ENCODE measurements around the gene C6orf47. TPM values are rescaled to one million over a fixed set of nuclear protein-coding genes. Genes with fewer than 3 reads are reported as not detected.

Gene C6orf47
- total and polyA plus RNA-seq, 2 of the 13 experiments (the other 11 are each of a cell fraction or from before 2014, with no cell fraction given): 1.7 to 18.1 TPM

DNA sequence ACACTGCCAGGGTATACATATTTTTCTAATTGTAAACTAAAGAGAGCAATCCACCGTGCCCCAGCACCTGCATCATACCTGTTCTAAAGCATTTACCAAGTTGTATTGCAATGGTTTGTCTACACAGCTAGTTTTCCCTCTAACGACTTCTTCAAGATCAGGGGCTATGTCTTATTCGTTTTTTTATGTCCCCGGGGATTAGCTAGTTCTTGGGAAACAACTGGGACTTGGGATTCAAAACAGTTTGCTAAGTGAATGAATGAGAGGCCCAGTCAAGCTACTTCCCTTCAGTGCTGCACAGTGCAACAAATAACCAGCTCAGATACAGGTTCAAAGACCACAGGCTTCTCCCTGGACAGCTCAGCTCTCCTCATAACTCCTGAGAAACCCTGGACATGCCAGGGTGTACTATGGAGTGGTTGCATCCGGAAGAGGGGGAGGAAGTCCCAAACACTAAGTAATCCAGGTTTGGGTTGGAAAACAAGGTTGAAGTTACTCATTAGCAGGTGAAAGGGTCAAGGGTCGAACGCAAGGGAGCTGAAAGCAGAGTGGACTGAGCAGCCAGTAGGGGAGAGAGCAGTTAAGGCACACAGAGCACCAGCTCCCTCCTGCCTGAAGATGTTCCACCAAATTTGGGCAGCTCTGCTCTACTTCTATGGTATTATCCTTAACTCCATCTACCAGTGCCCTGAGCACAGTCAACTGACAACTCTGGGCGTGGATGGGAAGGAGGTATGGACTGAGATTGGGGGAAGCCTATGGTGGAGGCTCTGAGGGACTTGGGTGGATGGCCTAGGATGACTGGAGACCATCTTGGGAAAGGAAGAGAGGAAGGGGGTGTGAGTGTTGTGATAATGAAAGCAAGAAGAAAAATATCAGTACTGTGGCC, 5.0 kb downstream of the C6orf47 start, which contains the start of gene APOM (continued):
- no peak for TF ChIP-seq TBP (CRISPR knock-in tag; IDR thresholded peaks at IDR 0.05)
- TF ChIP-seq ZNF546 (CRISPR knock-in tag; conservative IDR thresholded peaks at IDR 0.05): no peak
- TF ChIP-seq, protein P1, sequence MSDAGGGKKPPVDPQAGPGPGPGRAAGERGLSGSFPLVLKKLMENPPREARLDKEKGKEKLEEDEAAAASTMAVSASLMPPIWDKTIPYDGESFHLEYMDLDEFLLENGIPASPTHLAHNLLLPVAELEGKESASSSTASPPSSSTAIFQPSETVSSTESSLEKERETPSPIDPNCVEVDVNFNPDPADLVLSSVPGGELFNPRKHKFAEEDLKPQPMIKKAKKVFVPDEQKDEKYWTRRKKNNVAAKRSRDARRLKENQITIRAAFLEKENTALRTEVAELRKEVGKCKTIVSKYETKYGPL (CRISPR knock-in tag; IDR thresholded peaks at IDR 0.05): peak; percentile 80; the same call in 1 of the 2 replicates
- TF ChIP-seq ZNF451 (CRISPR knock-in tag; IDR thresholded peaks at IDR 0.05): peak; percentile 79; the same call in 1 of the 2 replicates
- TF ChIP-seq ZNF446 (CRISPR knock-in tag; IDR thresholded peaks at IDR 0.05): no peak
- TF ChIP-seq ZKSCAN5 (CRISPR knock-in tag; IDR thresholded peaks at IDR 0.05): 0 out of 2 replicates have a peak, but pooled peaks have one; percentile 45
- no peak; the same call in 1 of the 2 replicates for TF ChIP-seq ZNF431 (CRISPR knock-in tag; IDR thresholded peaks at IDR 0.05; ENCODE audit: borderline replicate concordance, low read depth)
- TF ChIP-seq HCFC1 (IDR thresholded peaks at IDR 0.05; ENCODE audit: low read depth, low read length): peak; percentile 46; the same call in 1 of the 2 replicates
- peak; percentile 97 for TF ChIP-seq NR2C2 (CRISPR knock-in tag; IDR thresholded peaks at IDR 0.05; ENCODE audit: borderline replicate concordance)
- TF ChIP-seq, protein P2, sequence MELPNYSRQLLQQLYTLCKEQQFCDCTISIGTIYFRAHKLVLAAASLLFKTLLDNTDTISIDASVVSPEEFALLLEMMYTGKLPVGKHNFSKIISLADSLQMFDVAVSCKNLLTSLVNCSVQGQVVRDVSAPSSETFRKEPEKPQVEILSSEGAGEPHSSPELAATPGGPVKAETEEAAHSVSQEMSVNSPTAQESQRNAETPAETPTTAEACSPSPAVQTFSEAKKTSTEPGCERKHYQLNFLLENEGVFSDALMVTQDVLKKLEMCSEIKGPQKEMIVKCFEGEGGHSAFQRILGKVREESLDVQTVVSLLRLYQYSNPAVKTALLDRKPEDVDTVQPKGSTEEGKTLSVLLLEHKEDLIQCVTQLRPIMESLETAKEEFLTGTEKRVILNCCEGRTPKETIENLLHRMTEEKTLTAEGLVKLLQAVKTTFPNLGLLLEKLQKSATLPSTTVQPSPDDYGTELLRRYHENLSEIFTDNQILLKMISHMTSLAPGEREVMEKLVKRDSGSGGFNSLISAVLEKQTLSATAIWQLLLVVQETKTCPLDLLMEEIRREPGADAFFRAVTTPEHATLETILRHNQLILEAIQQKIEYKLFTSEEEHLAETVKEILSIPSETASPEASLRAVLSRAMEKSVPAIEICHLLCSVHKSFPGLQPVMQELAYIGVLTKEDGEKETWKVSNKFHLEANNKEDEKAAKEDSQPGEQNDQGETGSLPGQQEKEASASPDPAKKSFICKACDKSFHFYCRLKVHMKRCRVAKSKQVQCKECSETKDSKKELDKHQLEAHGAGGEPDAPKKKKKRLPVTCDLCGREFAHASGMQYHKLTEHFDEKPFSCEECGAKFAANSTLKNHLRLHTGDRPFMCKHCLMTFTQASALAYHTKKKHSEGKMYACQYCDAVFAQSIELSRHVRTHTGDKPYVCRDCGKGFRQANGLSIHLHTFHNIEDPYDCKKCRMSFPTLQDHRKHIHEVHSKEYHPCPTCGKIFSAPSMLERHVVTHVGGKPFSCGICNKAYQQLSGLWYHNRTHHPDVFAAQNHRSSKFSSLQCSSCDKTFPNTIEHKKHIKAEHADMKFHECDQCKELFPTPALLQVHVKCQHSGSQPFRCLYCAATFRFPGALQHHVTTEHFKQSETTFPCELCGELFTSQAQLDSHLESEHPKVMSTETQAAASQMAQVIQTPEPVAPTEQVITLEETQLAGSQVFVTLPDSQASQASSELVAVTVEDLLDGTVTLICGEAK (IDR thresholded peaks at IDR 0.05): no peak
- TF ChIP-seq, protein P2 (CRISPR knock-in tag; IDR thresholded peaks at IDR 0.05): peak; percentile 78; the same call in 1 of the 2 replicates
- no peak for TF ChIP-seq MZF1 (CRISPR knock-in tag; IDR thresholded peaks at IDR 0.05; ENCODE audit: borderline replicate concordance)
- TF ChIP-seq SP140L (CRISPR knock-in tag; IDR thresholded peaks at IDR 0.05; ENCODE audit: borderline replicate concordance): peak; percentile 62; the same call in 1 of the 2 replicates
- peak; percentile 88; the same call in 1 of the 2 replicates for TF ChIP-seq ZSCAN21 (CRISPR knock-in tag; IDR thresholded peaks at IDR 0.05; ENCODE audit: borderline replicate concordance)
- TF ChIP-seq TARDBP (CRISPR knock-in tag; IDR thresholded peaks at IDR 0.05): peak; percentile 97
- TF ChIP-seq, protein P3, sequence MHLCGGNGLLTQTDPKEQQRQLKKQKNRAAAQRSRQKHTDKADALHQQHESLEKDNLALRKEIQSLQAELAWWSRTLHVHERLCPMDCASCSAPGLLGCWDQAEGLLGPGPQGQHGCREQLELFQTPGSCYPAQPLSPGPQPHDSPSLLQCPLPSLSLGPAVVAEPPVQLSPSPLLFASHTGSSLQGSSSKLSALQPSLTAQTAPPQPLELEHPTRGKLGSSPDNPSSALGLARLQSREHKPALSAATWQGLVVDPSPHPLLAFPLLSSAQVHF (CRISPR knock-in tag; IDR thresholded peaks at IDR 0.05): 0 out of 2 replicates have a peak, but pooled peaks have one; percentile 68
- no peak for TF ChIP-seq ZNF530 (CRISPR knock-in tag; IDR thresholded peaks at IDR 0.05; ENCODE audit: low read depth)
- no peak for TF ChIP-seq MAFK (conservative IDR thresholded peaks at IDR 0.05 in 1 of 2, IDR thresholded peaks at IDR 0.05 in 1 of 2; ENCODE audit: low read length in 2 of 2)

All from HepG2 (cell line).